H1 (cell line): ENCODE results near the gene TRIM47.
"Not testable (repeated sequence)": the region's sequence is repeated elsewhere in the genome, so short reads cannot be mapped to it uniquely, and the experiment has no call there.

Source experiments
- CHD1 ChIP-seq: IDR thresholded peaks from 2 replicates; pipeline ENCODE4 v1.6.1; 2012; ENCODE audit warnings: low read depth, low read length, improper control_type of control experiment
- CTCF ChIP-seq, 3 experiments: IDR thresholded peaks; 1 replicate in 2 of 3; 2 replicates in 1 of 3; pipeline versions ENCODE4 v1.5.1 to v1.6.1; 2011; ENCODE audit warnings: low read length in 3 of 3, mild to moderate bottlenecking in 3 of 3, inconsistent platforms in 2 of 3, low read depth in 1 of 3, moderate library complexity in 1 of 3; ENCODE audit not compliant: insufficient read depth in 1 of 3; ENCODE audit errors: control extremely low read depth in 1 of 3

DNA sequence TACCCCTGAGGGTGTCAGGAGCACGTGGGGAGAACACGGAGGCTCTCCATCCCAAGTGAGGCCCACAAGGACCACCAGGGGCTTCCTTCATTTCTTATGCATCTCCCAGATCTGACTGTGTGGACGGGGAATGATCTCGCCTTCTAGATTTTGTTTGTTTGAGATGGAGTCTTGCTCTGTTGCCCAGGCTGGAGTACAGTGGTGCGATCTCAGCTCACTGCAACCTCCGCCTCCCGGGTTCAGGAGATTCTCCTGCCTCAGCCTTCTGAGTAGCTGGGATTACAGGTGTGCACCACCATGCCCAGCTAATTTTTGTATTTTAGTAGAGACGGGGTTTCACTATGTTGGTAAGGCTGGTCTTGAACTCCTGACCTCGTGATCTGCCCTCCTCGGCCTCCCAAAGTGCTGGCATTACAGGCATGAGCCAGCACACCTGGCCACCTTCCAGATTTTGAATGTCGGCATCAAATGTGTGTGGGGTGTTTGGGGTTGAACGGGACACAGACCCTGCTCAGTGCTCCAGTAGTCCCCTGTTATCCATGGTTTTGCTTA lies 9.6 kb downstream of the TRIM47 start:
- not testable (repeated sequence) for TF ChIP-seq CHD1; CTCF (IDR thresholded peaks at IDR 0.05; ENCODE audit: control extremely low read depth in 1 of 3, insufficient read depth in 1 of 3, low read depth in 1 of 3, low read length in 3 of 3)
